ENCODE measurements around the gene GPATCH11. TPM values are rescaled to one million over a fixed set of nuclear protein-coding genes. Genes with fewer than 3 reads are reported as not detected.
A peak's percentile ranks its signal among the peaks of the same experiment; 100 is the strongest.

The GPATCH11 gene
- total RNA-seq, 4 donors from 2014 or later: 2.8 to 13.1 (median 5.4) TPM

DNA sequence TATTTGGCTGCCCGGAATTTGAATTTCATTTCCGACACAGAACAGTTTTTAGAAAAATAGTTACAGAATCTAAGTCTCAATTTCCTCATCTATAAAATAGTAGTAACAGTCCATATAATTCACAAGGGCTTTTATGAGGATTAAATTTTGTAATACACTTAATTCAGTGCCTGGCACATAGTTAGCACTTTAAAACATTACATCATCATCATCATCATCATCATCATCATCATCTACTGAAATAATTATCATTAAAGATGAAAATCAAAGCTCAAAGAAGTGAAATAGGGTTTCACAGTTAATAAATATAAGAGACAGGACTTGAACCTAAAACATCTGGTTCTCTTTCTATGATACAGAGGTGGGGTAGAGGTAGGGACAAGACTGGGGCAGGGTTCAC, 13.4 kb upstream of the GPATCH11 start:
- H3K27me3 ChIP-seq: no peaks in the 10 kb centered on the region
- TF ChIP-seq, protein P1, sequence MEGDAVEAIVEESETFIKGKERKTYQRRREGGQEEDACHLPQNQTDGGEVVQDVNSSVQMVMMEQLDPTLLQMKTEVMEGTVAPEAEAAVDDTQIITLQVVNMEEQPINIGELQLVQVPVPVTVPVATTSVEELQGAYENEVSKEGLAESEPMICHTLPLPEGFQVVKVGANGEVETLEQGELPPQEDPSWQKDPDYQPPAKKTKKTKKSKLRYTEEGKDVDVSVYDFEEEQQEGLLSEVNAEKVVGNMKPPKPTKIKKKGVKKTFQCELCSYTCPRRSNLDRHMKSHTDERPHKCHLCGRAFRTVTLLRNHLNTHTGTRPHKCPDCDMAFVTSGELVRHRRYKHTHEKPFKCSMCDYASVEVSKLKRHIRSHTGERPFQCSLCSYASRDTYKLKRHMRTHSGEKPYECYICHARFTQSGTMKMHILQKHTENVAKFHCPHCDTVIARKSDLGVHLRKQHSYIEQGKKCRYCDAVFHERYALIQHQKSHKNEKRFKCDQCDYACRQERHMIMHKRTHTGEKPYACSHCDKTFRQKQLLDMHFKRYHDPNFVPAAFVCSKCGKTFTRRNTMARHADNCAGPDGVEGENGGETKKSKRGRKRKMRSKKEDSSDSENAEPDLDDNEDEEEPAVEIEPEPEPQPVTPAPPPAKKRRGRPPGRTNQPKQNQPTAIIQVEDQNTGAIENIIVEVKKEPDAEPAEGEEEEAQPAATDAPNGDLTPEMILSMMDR (IDR thresholded peaks at IDR 0.05): no peak
- TF ChIP-seq POLR2A (IDR thresholded peaks at IDR 0.05): no peak
- no peak overlapping the region for H3K27ac ChIP-seq
- no peak overlapping the region for H3K4me3 ChIP-seq
- H3K9me3 ChIP-seq: no peaks in the 10 kb centered on the region
- no peaks in the 10 kb centered on the region for H3K36me3 ChIP-seq
- DNase-seq: no peak
- intact Hi-C loops (cut with DNase I; ENCODE audit: low total_unique reads): no loop called here
- H3K4me1 ChIP-seq: no peaks in the 10 kb centered on the region

DNA sequence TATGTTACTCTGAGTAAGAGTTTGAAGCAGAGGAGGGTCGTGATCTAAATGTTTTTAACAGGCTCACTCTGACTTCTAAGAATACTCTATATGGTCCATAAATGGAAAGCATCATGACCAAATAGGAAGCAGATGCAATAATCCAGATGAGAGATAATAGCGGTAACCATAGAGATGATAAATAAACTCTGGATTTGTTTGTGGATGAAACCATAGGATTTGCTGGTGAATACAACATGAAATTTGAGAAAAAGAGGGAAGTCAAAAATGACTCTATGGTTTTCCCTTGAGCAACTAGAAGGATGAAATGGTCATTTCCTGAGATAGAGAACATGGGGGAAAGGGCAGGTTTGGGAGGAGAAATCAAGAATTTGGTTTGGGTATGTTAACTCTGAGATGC, 4.1 kb upstream of the GPATCH11 start:
- no peak for TF ChIP-seq POLR2A (IDR thresholded peaks at IDR 0.05)
- TF ChIP-seq, protein P1 (IDR thresholded peaks at IDR 0.05): no peak
- no peaks in the 10 kb centered on the region for H3K9me3 ChIP-seq
- no peak for DNase-seq

DNA sequence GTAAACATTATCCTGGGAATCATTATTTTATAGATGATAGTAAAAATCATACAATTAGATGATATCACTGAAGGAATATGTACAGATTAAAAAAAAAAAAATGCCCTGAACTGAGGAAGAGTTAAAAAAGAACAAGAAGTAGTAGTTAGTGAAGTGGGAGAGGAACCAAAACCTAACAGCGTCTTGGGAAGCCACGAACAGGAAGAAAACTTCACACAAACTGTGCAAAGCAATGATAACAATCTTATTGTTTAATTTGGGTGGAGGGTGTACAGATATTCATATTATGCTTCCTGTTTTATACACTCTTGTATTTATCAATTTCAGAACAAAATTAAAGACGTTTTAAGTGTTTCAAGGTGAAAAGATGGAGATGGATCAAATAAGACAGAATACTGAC, 3.6 kb upstream of the GPATCH11 start:
- Histone ChIP-seq H3K36me3 (no peaks in the 10 kb centered on the region), H3K27ac (no peak overlapping the region), H3K4me1 (no peaks in the 10 kb centered on the region), H3K27me3 (no peaks in the 10 kb centered on the region), H3K4me3 (no peak overlapping the region), H3K9me3 (no peaks in the 10 kb centered on the region)
- TF ChIP-seq POLR2A (IDR thresholded peaks at IDR 0.05): no peak
- TF ChIP-seq, protein P1 (IDR thresholded peaks at IDR 0.05): no peak
- no peak for DNase-seq
- intact Hi-C loops (cut with DNase I; ENCODE audit: low total_unique reads): no loop called here

More for the DNA sequence above, 4.1 kb upstream of the GPATCH11 start:
- H3K27me3 ChIP-seq: no peaks in the 10 kb centered on the region
- no peaks in the 10 kb centered on the region for H3K4me1 ChIP-seq
- no peak overlapping the region for H3K4me3 ChIP-seq
- H3K27ac ChIP-seq: no peak overlapping the region
- H3K36me3 ChIP-seq: no peaks in the 10 kb centered on the region
- intact Hi-C loops (cut with DNase I; ENCODE audit: low total_unique reads): no loop called here

DNA sequence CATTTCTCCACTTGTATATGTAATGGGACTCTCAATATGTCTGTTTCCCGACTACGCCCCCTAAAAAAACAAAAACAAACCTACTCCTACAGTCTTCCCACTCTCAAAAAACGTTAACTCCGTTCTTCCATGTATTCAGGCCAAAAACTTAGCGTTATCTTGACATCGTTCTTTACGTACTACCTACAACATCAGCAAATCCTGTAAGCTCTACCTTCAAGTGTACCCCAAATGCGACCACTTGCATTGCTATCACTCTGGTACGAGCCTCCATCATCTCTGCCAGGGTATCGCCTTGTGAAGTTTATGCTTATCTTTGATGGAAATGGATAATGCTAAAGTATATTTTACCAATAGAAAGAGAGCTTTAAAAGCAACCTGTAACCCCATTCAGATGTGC, 479 bp downstream of the GPATCH11 start:
- Histone ChIP-seq H3K27ac (peak overlapping the region; percentile 73 to 82), H3K27me3 (no peaks in the 10 kb centered on the region), H3K9me3 (no peaks in the 10 kb centered on the region), H3K4me3 (peak overlapping the region; percentile 65 to 94), H3K4me1 (no peaks in the 10 kb centered on the region), H3K36me3 (no peaks in the 10 kb centered on the region)
- TF ChIP-seq, protein P1 (IDR thresholded peaks at IDR 0.05): no peak
- no peak for TF ChIP-seq POLR2A (IDR thresholded peaks at IDR 0.05)
- intact Hi-C loops (cut with DNase I; ENCODE audit: low total_unique reads): no loop called here
- DNase-seq: no peak

DNA sequence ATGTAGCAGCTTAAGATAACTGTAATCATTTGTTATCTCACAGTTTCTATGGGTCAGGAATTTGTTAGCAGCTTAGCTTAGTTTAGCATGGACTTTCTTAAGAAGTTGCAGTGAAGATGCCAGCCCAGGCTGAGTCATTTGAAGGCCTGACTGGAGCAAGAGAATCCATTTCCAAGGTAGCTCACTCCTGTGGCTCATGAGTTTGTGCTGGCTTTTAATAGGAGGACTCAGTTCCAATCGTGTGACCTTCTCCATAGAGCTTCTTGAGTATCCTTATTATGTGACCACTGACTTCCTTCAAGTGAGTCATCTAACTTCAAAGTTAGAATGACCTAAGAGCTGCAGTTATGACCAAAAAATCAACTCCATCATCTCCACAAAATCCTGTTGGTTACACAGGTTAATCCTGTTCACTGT, 1.4 kb downstream of the GPATCH11 start:
- Histone ChIP-seq H3K36me3 (no peaks in the 10 kb centered on the region), H3K9me3 (no peaks in the 10 kb centered on the region), H3K4me3 (no peak overlapping the region), H3K4me1 (no peaks in the 10 kb centered on the region), H3K27ac (no peak overlapping the region), H3K27me3 (no peaks in the 10 kb centered on the region)
- intact Hi-C loops (cut with DNase I; ENCODE audit: low total_unique reads): no loop called here
- TF ChIP-seq, protein P1 (IDR thresholded peaks at IDR 0.05): no peak
- TF ChIP-seq POLR2A (IDR thresholded peaks at IDR 0.05): no peak
- DNase-seq: no peak

Measured in uterus (tissue), 4 donors.